Left kidney (tissue), 2 donors: Measurements from ENCODE around the gene CASP6. TPM values are rescaled to one million over a fixed set of nuclear protein-coding genes. Genes with fewer than 3 reads are reported as not detected.
"Not testable (repeated sequence)": the region's sequence is repeated elsewhere in the genome, so short reads cannot be mapped to it uniquely, and the experiment has no call there.

ENCODE experiments used
- DNase-seq: peaks from one replicate; pipeline ENCODE4 v3.0.0-alpha.2; 2013
- polyA plus RNA-seq: library from polyadenylated mRNA; unstranded; fragments of 120-200 nt; gene quantifications from one replicate; pipeline ENCODE4 v1.2.1, GENCODE V29; 2013; ENCODE audit not compliant: insufficient read length

The CASP6 gene
- polyA plus RNA-seq, 1 donor: 40.9 TPM

GRCh38 chr4:109722357-109722756, 19.1 kb upstream of the CASP6 start:
- DNase-seq: no peak

- no peak for DNase-seq
Observed at GRCh38 chr4:109721033-109721432, 17.8 kb upstream of the CASP6 start.

GRCh38 chr4:109719604-109720003, 16.4 kb upstream of the CASP6 start:
- DNase-seq: no peak

GRCh38 chr4:109718759-109719158, 15.5 kb upstream of the CASP6 start:
- no peak for DNase-seq

- no peak for DNase-seq
Observed at GRCh38 chr4:109713500-109713899, 10.3 kb upstream of the CASP6 start.

- no peak for DNase-seq
Observed at GRCh38 chr4:109708990-109709389, 5.7 kb upstream of the CASP6 start.

GRCh38 chr4:109708435-109708834, 5.2 kb upstream of the CASP6 start:
- no peak for DNase-seq

- DNase-seq: peak; percentile 40
Observed at GRCh38 chr4:109703664-109704361, 568 bp upstream of the CASP6 start.

GRCh38 chr4:109701566-109702410, 1.5 kb downstream of the CASP6 start:
- peak; percentile 27 for DNase-seq

GRCh38 chr4:109699553-109700225, 3.6 kb downstream of the CASP6 start:
- DNase-seq: no peak

GRCh38 chr4:109698656-109699055, 4.6 kb downstream of the CASP6 start:
- no peak for DNase-seq

- no peak for DNase-seq
Observed at GRCh38 chr4:109691411-109691920, 11.8 kb downstream of the CASP6 start.

GRCh38 chr4:109690690-109691410, 12.4 kb downstream of the CASP6 start:
- no peak for DNase-seq

GRCh38 chr4:109684727-109685126, 18.5 kb downstream of the CASP6 start:
- no peak for DNase-seq

GRCh38 chr4:109683621-109684253, 19.5 kb downstream of the CASP6 start:
- DNase-seq: no peak

GRCh38 chr4:109682875-109683274, 20.4 kb downstream of the CASP6 start:
- no peak for DNase-seq

GRCh38 chr4:109678925-109679324, 24.3 kb downstream of the CASP6 start:
- not testable (repeated sequence) for DNase-seq

GRCh38 chr4:109678472-109678871, 24.8 kb downstream of the CASP6 start:
- not testable (repeated sequence) for DNase-seq

- DNase-seq: no peak
Observed at GRCh38 chr4:109676886-109677285, 26.4 kb downstream of the CASP6 start.

- DNase-seq: no peak
Observed at GRCh38 chr4:109675843-109676242, 27.4 kb downstream of the CASP6 start.

- no peak for DNase-seq
Observed at GRCh38 chr4:109675181-109675580, 28.1 kb downstream of the CASP6 start.
